Measurements from ENCODE around the gene ILRUN.
"Not testable (repeated sequence)": the region's sequence is repeated elsewhere in the genome, so short reads cannot be mapped to it uniquely, and the experiment has no call there.

ILRUN gene

GRCh38 chr6:34696189-34696738, 303 bp downstream of the ILRUN start:
- DNase-seq: no peak

GRCh38 chr6:34695729-34696188, 808 bp downstream of the ILRUN start:
- DNase-seq: no peak

- no peak for DNase-seq
Observed at GRCh38 chr6:34692280-34692679, 4.3 kb downstream of the ILRUN start.

GRCh38 chr6:34689742-34690141, 6.8 kb downstream of the ILRUN start:
- no peak for DNase-seq

- no peak for DNase-seq
Observed at GRCh38 chr6:34688956-34689355, 7.6 kb downstream of the ILRUN start.

- no peak for DNase-seq
Observed at GRCh38 chr6:34684919-34685318, 11.6 kb downstream of the ILRUN start.

GRCh38 chr6:34684364-34684763, 12.2 kb downstream of the ILRUN start:
- no peak for DNase-seq

GRCh38 chr6:34680802-34681515, 15.6 kb downstream of the ILRUN start:
- DNase-seq: no peak

- DNase-seq: not testable (repeated sequence)
Observed at GRCh38 chr6:34680313-34680712, 16.3 kb downstream of the ILRUN start.

- no peak for DNase-seq
Observed at GRCh38 chr6:34679552-34680253, 16.9 kb downstream of the ILRUN start.

GRCh38 chr6:34676140-34676539, 20.4 kb downstream of the ILRUN start:
- no peak for DNase-seq

- not testable (repeated sequence) for DNase-seq
Observed at GRCh38 chr6:34674930-34675329, 21.6 kb downstream of the ILRUN start.

GRCh38 chr6:34674268-34674639, 22.3 kb downstream of the ILRUN start:
- no peak for DNase-seq

- DNase-seq: no peak
Observed at GRCh38 chr6:34673064-34673463, 23.5 kb downstream of the ILRUN start.

- DNase-seq: no peak
Observed at GRCh38 chr6:34672657-34673043, 23.9 kb downstream of the ILRUN start.

- DNase-seq: peak; percentile 78
Observed at GRCh38 chr6:34671801-34672656, 24.5 kb downstream of the ILRUN start.

- no peak for DNase-seq
Observed at GRCh38 chr6:34671367-34671766, 25.2 kb downstream of the ILRUN start.

GRCh38 chr6:34668799-34669198, 27.8 kb downstream of the ILRUN start:
- not testable (repeated sequence) for DNase-seq

- DNase-seq: no peak
Observed at GRCh38 chr6:34667481-34668238, 28.9 kb downstream of the ILRUN start.

- DNase-seq: no peak
Observed at GRCh38 chr6:34665019-34665418, 31.5 kb downstream of the ILRUN start.

GRCh38 chr6:34664256-34664971, 32.2 kb downstream of the ILRUN start:
- DNase-seq: no peak

GRCh38 chr6:34663831-34664255, 32.7 kb downstream of the ILRUN start:
- DNase-seq: no peak

All from activated naive CD4-positive, alpha-beta T cell treated with anti-CD3 and anti-CD28 coated beads, Interleukin-2, amount 50 U/mL, for 16 hours (primary cell).